ENCODE results near the gene MALL. TPM values are rescaled to one million over a fixed set of nuclear protein-coding genes. Genes with fewer than 3 reads are reported as not detected.

Gene MALL
- total RNA-seq, 1 donor from 2014 or later, result 1.1 TPM

DNA sequence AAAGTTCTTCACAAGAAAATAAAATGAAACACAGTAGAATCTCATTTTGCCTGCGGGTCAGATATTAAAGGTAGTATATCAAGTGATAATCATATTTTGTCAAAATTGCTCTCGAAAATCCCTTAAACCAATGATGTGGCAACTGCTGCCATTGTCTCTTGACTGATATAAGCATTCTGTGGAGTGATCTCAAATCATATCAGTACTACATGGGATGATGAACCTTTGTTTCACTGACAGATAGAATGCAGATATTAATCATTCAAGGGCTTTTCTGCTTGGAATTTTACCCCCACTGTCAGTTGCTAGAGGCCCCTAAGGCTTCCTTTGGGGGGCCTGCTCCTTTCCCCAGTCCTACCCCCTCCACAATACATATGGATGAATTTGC lies 31.3 kb upstream of the MALL start:
- Mint-ChIP-seq H3K9me3 (peaks cover 2% of the 10 kb centered on the region), H3K27ac (no peak overlapping the region), H3K27me3 (ENCODE audit: insufficient read depth, low read depth) (no peaks in the 10 kb centered on the region), H3K4me3 (no peak overlapping the region), H3K36me3 (peaks cover 4% of the 10 kb centered on the region), H3K4me1 (no peaks in the 10 kb centered on the region)
- TF ChIP-seq EZH2phosphoT487 (IDR thresholded peaks at IDR 0.05) (no peak), EZH2 (IDR thresholded peaks at IDR 0.05) (no peak), CTCF (IDR thresholded peaks at IDR 0.05) (no peak)
- Histone ChIP-seq H3K27ac (no peak overlapping the region), H3F3A (ENCODE audit: low read depth) (no peaks in the 10 kb centered on the region), H2AFZ (replicated peaks) (no peak overlapping the region), H4K20me1 (ENCODE audit: low read depth) (no peaks in the 10 kb centered on the region), H3K9ac (no peak overlapping the region), H3K4me1 (no peaks in the 10 kb centered on the region), H3K4me2 (no peak overlapping the region), H3K36me3 (no peaks in the 10 kb centered on the region), H3K4me3 (no peak overlapping the region), H3K79me2 (ENCODE audit: low read depth) (no peaks in the 10 kb centered on the region), H3K9me3 (ENCODE audit: low read depth) (no peaks in the 10 kb centered on the region), H3K27me3 (no peaks in the 10 kb centered on the region)
- DNase-seq (ENCODE audit: low spot score), result no peak

DNA sequence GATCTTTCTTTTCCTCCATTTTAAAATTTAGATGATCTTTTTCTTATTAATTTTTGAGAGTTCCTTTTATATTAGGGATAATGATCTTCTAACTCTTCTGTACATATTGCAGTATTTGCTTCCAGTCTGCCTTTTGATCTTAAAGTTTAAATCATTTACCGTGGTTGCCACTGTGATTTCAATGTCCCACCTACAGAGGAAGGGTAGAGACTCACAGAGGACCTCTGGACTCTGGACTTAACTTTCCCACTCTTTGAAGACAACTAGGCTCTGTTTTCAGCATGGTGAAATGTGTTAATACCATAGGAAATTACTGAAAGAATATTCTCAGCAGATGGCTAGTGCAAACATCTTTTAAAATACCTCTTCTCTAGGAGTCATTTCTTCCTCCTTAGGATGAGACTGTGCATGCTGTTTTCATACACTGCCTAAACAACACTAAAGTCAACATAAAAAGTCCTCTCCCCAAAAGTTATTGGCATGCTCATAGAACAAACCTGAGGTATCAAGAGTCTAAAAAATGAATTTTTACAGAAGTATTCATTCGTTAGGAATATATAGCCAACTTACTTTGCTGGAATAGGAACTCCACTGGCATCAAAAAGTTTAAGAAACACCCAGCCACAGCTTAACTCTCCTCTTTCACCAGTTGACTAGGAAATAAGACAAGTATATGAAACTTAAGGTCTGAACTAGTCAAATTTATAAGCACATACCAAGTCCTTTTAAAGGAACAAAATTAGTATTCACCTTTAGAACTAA lies 30.7 kb upstream of the MALL start:
- H3K9ac ChIP-seq, result no peak overlapping the region
- H3K9me3 ChIP-seq (ENCODE audit: low read depth), result no peaks in the 10 kb centered on the region
- no peak overlapping the region for H3K27ac ChIP-seq
- no peak overlapping the region for H3K4me3 ChIP-seq
- no peaks in the 10 kb centered on the region for H3K4me1 ChIP-seq
- H3K4me3 Mint-ChIP-seq, result no peak overlapping the region
- no peak for TF ChIP-seq EZH2 (IDR thresholded peaks at IDR 0.05)
- TF ChIP-seq CTCF (IDR thresholded peaks at IDR 0.05), result no peak
- TF ChIP-seq EZH2phosphoT487 (IDR thresholded peaks at IDR 0.05), result no peak
- H3K27ac Mint-ChIP-seq, result no peak overlapping the region
- H3K9me3 Mint-ChIP-seq, result peaks cover 2% of the 10 kb centered on the region
- no peaks in the 10 kb centered on the region for H3K4me1 Mint-ChIP-seq
- no peak overlapping the region for H2AFZ ChIP-seq (replicated peaks)
- peaks cover 5% of the 10 kb centered on the region for H3K36me3 Mint-ChIP-seq
- H3K4me2 ChIP-seq, result no peak overlapping the region
- no peaks in the 10 kb centered on the region for H4K20me1 ChIP-seq (ENCODE audit: low read depth)
- DNase-seq (ENCODE audit: low spot score), result no peak
- H3K36me3 ChIP-seq, result no peaks in the 10 kb centered on the region
- no peaks in the 10 kb centered on the region for H3K27me3 ChIP-seq
- no peaks in the 10 kb centered on the region for H3K27me3 Mint-ChIP-seq (ENCODE audit: insufficient read depth, low read depth)
- no peaks in the 10 kb centered on the region for H3K79me2 ChIP-seq (ENCODE audit: low read depth)
- no peaks in the 10 kb centered on the region for H3F3A ChIP-seq (ENCODE audit: low read depth)

DNA sequence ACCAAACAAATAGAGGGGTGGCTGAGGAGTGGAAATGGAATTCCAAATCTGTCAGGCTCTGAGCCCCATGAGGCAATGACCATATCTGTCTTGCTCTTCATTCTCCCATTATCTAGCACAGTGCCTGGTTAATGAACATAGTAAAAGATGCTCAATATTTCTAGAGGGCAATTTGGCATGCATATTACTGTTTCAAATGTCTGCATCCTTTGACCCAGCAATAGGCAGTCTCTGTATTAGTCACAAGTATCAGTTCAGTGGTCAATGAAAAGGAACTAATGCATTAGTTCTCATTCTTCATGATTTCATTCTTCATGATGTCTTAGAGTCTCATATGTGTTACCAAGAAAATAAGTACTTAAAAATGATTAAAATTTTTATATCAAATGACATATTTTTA lies 28.4 kb upstream of the MALL start:
- Histone ChIP-seq H2AFZ (replicated peaks) (no peak overlapping the region), H3K27me3 (no peaks in the 10 kb centered on the region), H3K9ac (no peak overlapping the region), H3K4me2 (no peak overlapping the region), H3K36me3 (no peaks in the 10 kb centered on the region), H3K4me3 (no peak overlapping the region), H3K79me2 (ENCODE audit: low read depth) (no peaks in the 10 kb centered on the region), H4K20me1 (ENCODE audit: low read depth) (no peaks in the 10 kb centered on the region), H3F3A (ENCODE audit: low read depth) (no peaks in the 10 kb centered on the region), H3K9me3 (ENCODE audit: low read depth) (no peaks in the 10 kb centered on the region), H3K4me1 (no peaks in the 10 kb centered on the region), H3K27ac (no peak overlapping the region)
- H3K27me3 Mint-ChIP-seq (ENCODE audit: insufficient read depth, low read depth), result no peaks in the 10 kb centered on the region
- no peak for TF ChIP-seq EZH2phosphoT487 (IDR thresholded peaks at IDR 0.05)
- TF ChIP-seq CTCF (IDR thresholded peaks at IDR 0.05), result no peak
- no peak for TF ChIP-seq EZH2 (IDR thresholded peaks at IDR 0.05)
- peaks cover 6% of the 10 kb centered on the region for H3K36me3 Mint-ChIP-seq
- peaks cover 2% of the 10 kb centered on the region for H3K9me3 Mint-ChIP-seq
- no peaks in the 10 kb centered on the region for H3K4me1 Mint-ChIP-seq
- H3K27ac Mint-ChIP-seq, result no peak overlapping the region
- no peak for DNase-seq (ENCODE audit: low spot score)
- no peak overlapping the region for H3K4me3 Mint-ChIP-seq

All from neural progenitor cell (in vitro differentiated cells).